ENCODE measurements around the gene TRPC4AP.

DNA sequence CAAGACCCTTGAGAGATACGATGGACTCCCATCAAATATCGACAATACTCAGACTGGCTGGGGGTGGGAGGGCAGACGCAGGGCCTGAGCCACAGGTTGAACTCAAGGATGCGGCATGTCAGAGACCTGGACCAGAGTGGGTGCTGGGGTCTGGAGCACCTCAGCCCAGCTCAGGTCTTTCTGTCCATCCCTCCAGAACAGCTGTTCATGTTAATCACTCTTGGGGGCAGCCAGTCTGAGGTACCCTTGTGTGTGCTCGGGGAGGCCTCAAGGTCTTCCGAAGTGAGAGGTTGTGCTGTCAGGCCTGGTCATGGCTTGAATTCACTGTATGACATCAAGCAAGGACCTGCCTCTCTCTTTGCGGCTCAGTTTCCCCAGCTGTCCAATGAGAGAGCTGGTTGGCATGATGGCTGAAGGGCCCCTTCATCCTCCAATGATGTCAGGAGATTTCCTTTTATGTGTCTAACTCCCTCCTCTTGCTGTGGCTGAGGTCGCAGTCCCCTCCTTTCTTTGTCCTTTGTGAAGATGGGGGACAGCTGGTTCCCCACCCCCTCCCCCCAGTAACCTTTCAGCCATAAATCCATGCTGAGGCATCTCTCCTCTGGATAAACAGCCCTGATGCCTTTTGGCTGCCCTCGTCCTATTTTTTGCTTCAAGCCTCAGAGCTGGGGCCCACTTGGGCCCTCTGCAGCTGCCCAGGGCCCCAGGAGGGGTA lies 121.6 kb downstream of the TRPC4AP start:
- TF ChIP-seq, protein P1, sequence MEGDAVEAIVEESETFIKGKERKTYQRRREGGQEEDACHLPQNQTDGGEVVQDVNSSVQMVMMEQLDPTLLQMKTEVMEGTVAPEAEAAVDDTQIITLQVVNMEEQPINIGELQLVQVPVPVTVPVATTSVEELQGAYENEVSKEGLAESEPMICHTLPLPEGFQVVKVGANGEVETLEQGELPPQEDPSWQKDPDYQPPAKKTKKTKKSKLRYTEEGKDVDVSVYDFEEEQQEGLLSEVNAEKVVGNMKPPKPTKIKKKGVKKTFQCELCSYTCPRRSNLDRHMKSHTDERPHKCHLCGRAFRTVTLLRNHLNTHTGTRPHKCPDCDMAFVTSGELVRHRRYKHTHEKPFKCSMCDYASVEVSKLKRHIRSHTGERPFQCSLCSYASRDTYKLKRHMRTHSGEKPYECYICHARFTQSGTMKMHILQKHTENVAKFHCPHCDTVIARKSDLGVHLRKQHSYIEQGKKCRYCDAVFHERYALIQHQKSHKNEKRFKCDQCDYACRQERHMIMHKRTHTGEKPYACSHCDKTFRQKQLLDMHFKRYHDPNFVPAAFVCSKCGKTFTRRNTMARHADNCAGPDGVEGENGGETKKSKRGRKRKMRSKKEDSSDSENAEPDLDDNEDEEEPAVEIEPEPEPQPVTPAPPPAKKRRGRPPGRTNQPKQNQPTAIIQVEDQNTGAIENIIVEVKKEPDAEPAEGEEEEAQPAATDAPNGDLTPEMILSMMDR (IDR thresholded peaks at IDR 0.05), result no peak
- no peak for TF ChIP-seq MAFK (IDR thresholded peaks at IDR 0.05; ENCODE audit: partially characterized antibody)
- no peak for TF ChIP-seq MAX (IDR thresholded peaks at IDR 0.05)
- TF ChIP-seq POLR2A (IDR thresholded peaks at IDR 0.05; ENCODE audit: low read length), result no peak
- TF ChIP-seq EP300 (IDR thresholded peaks at IDR 0.05), result no peak
- no peak for TF ChIP-seq TP53 (CRISPR knock-in tag; IDR thresholded peaks at IDR 0.05)
- TF ChIP-seq FOSL2 (IDR thresholded peaks at IDR 0.05), result no peak
- no peak for TF ChIP-seq FOSL2 (CRISPR knock-in tag; IDR thresholded peaks at IDR 0.05)
- TF ChIP-seq CHD4 (IDR thresholded peaks at IDR 0.05; ENCODE audit: borderline replicate concordance), result no peak
- TF ChIP-seq CHD2 (IDR thresholded peaks at IDR 0.05; ENCODE audit: low read length, partially characterized antibody), result no peak
- no peak for TF ChIP-seq RAD21 (conservative IDR thresholded peaks at IDR 0.05 in 1 of 2, IDR thresholded peaks at IDR 0.05 in 1 of 2)
